ENCODE data around the gene RRP8.

RRP8 gene

GRCh38 chr11:6638429-6638828, 35.0 kb upstream of the RRP8 start:
- DNase-seq (ENCODE audit: extremely low read depth, low read depth): no peak
- no peak for TF ChIP-seq CTCF (IDR thresholded peaks at IDR 0.05; ENCODE audit: low read depth, low read length)

GRCh38 chr11:6637871-6638270, 34.5 kb upstream of the RRP8 start:
- peak; percentile 76 for DNase-seq (ENCODE audit: extremely low read depth, low read depth)
- TF ChIP-seq CTCF (IDR thresholded peaks at IDR 0.05; ENCODE audit: low read depth, low read length): no peak

- no peak for TF ChIP-seq CTCF (IDR thresholded peaks at IDR 0.05; ENCODE audit: low read depth, low read length)
- DNase-seq (ENCODE audit: extremely low read depth, low read depth): no peak
These were observed 33.1 kb upstream of the RRP8 start for GRCh38 chr11:6636480-6636879.

GRCh38 chr11:6635082-6635932, 31.9 kb upstream of the RRP8 start:
- no peak for TF ChIP-seq CTCF (IDR thresholded peaks at IDR 0.05; ENCODE audit: low read depth, low read length)
- no peak for DNase-seq (ENCODE audit: extremely low read depth, low read depth)

GRCh38 chr11:6634534-6634933, 31.1 kb upstream of the RRP8 start:
- DNase-seq (ENCODE audit: extremely low read depth, low read depth): no peak
- TF ChIP-seq CTCF (IDR thresholded peaks at IDR 0.05; ENCODE audit: low read depth, low read length): no peak

GRCh38 chr11:6633422-6634408, 30.3 kb upstream of the RRP8 start:
- DNase-seq (ENCODE audit: extremely low read depth, low read depth): no peak
- TF ChIP-seq CTCF (IDR thresholded peaks at IDR 0.05; ENCODE audit: low read depth, low read length): no peak
